SU-DHL-6 (cell line): ENCODE data around the gene MYH3.

Source experiments
- CTCF ChIP-seq: fragments of 200-600 bp; sonication (generic); IDR thresholded peaks from one replicate; pipeline ENCODE4 v1.5.1; 2017; ENCODE audit warnings: antibody characterized with exemption, mild to moderate bottlenecking, low read length, moderate library complexity; ENCODE audit not compliant: insufficient read depth, poor library complexity, severe bottlenecking
- EZH2phosphoT487 ChIP-seq: fragments of 200-600 bp; sonication (generic), shearing (Covaris generic); conservative IDR thresholded peaks from 2 replicates; pipeline ENCODE4 v1.6.1; 2018; ENCODE audit warnings: mild to moderate bottlenecking, antibody characterized with exemption, low read length, moderate library complexity, mixed read lengths

GRCh38 chr17:10623737-10624338 lies 33.3 kb downstream of the MYH3 start:
- TF ChIP-seq CTCF = no peak
- TF ChIP-seq EZH2phosphoT487 = no peak
